ENCODE results near the gene AFF4. TPM values are rescaled to one million over a fixed set of nuclear protein-coding genes. Genes with fewer than 3 reads are reported as not detected.

Gene AFF4
- total RNA-seq, 1 donor from 2014 or later: 106 TPM

- no peaks in the 10 kb centered on the region for H3K9me3 Mint-ChIP-seq (ENCODE audit: unreplicated experiment)
- DNase-seq (ENCODE audit: extremely low spot score, unreplicated experiment): no peak
- H3K27ac Mint-ChIP-seq (ENCODE audit: unreplicated experiment): no peak overlapping the region
- peak overlapping the region; percentile 87 for H3K4me3 Mint-ChIP-seq (ENCODE audit: unreplicated experiment)
- H3K27me3 Mint-ChIP-seq (ENCODE audit: unreplicated experiment): no peaks in the 10 kb centered on the region
- peaks cover 14% of the 10 kb centered on the region for H3K4me1 Mint-ChIP-seq (ENCODE audit: unreplicated experiment)
- H3K36me3 Mint-ChIP-seq (ENCODE audit: unreplicated experiment): no peaks in the 10 kb centered on the region
- TF ChIP-seq CTCF (IDR thresholded peaks at IDR 0.05): no peak
These were observed 134.5 kb downstream of the AFF4 start for GRCh38 chr5:132828846-132829494.

GRCh38 chr5:132827943-132828673 is 135.3 kb downstream of the AFF4 start:
- H3K27me3 Mint-ChIP-seq (ENCODE audit: unreplicated experiment): no peaks in the 10 kb centered on the region
- no peak overlapping the region for H3K27ac Mint-ChIP-seq (ENCODE audit: unreplicated experiment)
- H3K36me3 Mint-ChIP-seq (ENCODE audit: unreplicated experiment): no peaks in the 10 kb centered on the region
- no peak for TF ChIP-seq CTCF (IDR thresholded peaks at IDR 0.05)
- H3K4me1 Mint-ChIP-seq (ENCODE audit: unreplicated experiment): peaks cover 14% of the 10 kb centered on the region
- no peaks in the 10 kb centered on the region for H3K9me3 Mint-ChIP-seq (ENCODE audit: unreplicated experiment)
- H3K4me3 Mint-ChIP-seq (ENCODE audit: unreplicated experiment): no peak overlapping the region
- DNase-seq (ENCODE audit: extremely low spot score, unreplicated experiment): no peak

GRCh38 chr5:132826424-132827082 is 136.9 kb downstream of the AFF4 start:
- H3K27me3 Mint-ChIP-seq (ENCODE audit: unreplicated experiment): no peaks in the 10 kb centered on the region
- DNase-seq (ENCODE audit: extremely low spot score, unreplicated experiment): no peak
- H3K4me3 Mint-ChIP-seq (ENCODE audit: unreplicated experiment): no peak overlapping the region
- TF ChIP-seq CTCF (IDR thresholded peaks at IDR 0.05): no peak
- no peaks in the 10 kb centered on the region for H3K9me3 Mint-ChIP-seq (ENCODE audit: unreplicated experiment)
- H3K36me3 Mint-ChIP-seq (ENCODE audit: unreplicated experiment): no peaks in the 10 kb centered on the region
- H3K27ac Mint-ChIP-seq (ENCODE audit: unreplicated experiment): no peak overlapping the region
- H3K4me1 Mint-ChIP-seq (ENCODE audit: unreplicated experiment): peaks cover 19% of the 10 kb centered on the region

GRCh38 chr5:132825834-132826391 is 137.5 kb downstream of the AFF4 start:
- H3K9me3 Mint-ChIP-seq (ENCODE audit: unreplicated experiment): no peaks in the 10 kb centered on the region
- H3K4me3 Mint-ChIP-seq (ENCODE audit: unreplicated experiment): no peak overlapping the region
- H3K27ac Mint-ChIP-seq (ENCODE audit: unreplicated experiment): no peak overlapping the region
- H3K4me1 Mint-ChIP-seq (ENCODE audit: unreplicated experiment): peaks cover 16% of the 10 kb centered on the region
- no peak for TF ChIP-seq CTCF (IDR thresholded peaks at IDR 0.05)
- DNase-seq (ENCODE audit: extremely low spot score, unreplicated experiment): no peak
- H3K36me3 Mint-ChIP-seq (ENCODE audit: unreplicated experiment): no peaks in the 10 kb centered on the region
- no peaks in the 10 kb centered on the region for H3K27me3 Mint-ChIP-seq (ENCODE audit: unreplicated experiment)

Other genes starting within 250 kb of the AFF4 start
- 15.3 and 21.9 TPM in 2 replicates for gene KIF3A, start 226.1 kb downstream of the AFF4 start, total RNA-seq
- gene CCNI2, start 216.2 kb downstream of the AFF4 start, total RNA-seq: not detected in 2 replicates
- gene SEPTIN8, start 186.4 kb downstream of the AFF4 start, total RNA-seq: 57.9 and 60.2 TPM in 2 replicates
- not detected in 2 replicates for gene SOWAHA, start 150.3 kb downstream of the AFF4 start, total RNA-seq
- 3.2 and 4.5 TPM in 2 replicates for gene SHROOM1, start 133.0 kb downstream of the AFF4 start, total RNA-seq
- 0.30 and 0.50 TPM in 2 replicates for gene GDF9, start 97.2 kb downstream of the AFF4 start, total RNA-seq
- gene UQCRQ, start 97.0 kb downstream of the AFF4 start, total RNA-seq: 371 and 387 TPM in 2 replicates
- gene LEAP2, start 90.0 kb downstream of the AFF4 start, total RNA-seq: 0.78 and 0.91 TPM in 2 replicates
- 17.8 and 21.0 TPM in 2 replicates for gene ZCCHC10, start 62.9 kb upstream of the AFF4 start, total RNA-seq
- 94.9 and 107 TPM in 2 replicates for gene HSPA4, start 88.4 kb upstream of the AFF4 start, total RNA-seq

Measured in osteocyte (in vitro differentiated cells).